ENCODE measurements around the gene TMEM232.

- TF ChIP-seq CTCF (IDR thresholded peaks at IDR 0.05) (no peak), POLR2A (IDR thresholded peaks at IDR 0.05) (no peak), POLR2AphosphoS5 (IDR thresholded peaks at IDR 0.05) (no peak)
Observed at GRCh38 chr5:110377361-110377760, 349.1 kb downstream of the TMEM232 start.

Data from stomach (tissue), 4 donors.